Tibial nerve (tissue), 4 donors: ENCODE measurements around the gene MYOM3.

Experiments used
- EP300 ChIP-seq, 2 donors: sonication (generic); formaldehyde crosslinking; IDR thresholded peaks; one replicate each; pipeline ENCODE4 v1.6.1; 2017; ENCODE audit warnings: antibody characterized with exemption in 2 of 2, mild to moderate bottlenecking in 1 of 2
- POLR2A ChIP-seq, 2 donors: fragments of 450-650 bp; IDR thresholded peaks; one replicate each; pipeline ENCODE4 v1.6.1; 2017; ENCODE audit warnings: antibody characterized with exemption in 2 of 2, mild to moderate bottlenecking in 2 of 2, moderate library complexity in 2 of 2
- TF ChIP-seq, protein P1 (sequence below), 5 experiments: fragments of 200-600 bp in 3 of 5; fragments of 450-650 bp in 2 of 5; sonication (generic) in 3 of 5; IDR thresholded peaks; one replicate each; pipeline ENCODE4 v1.5.1; 2016 to 2019; ENCODE audit warnings: antibody characterized with exemption in 5 of 5, mild to moderate bottlenecking in 3 of 5, moderate library complexity in 2 of 5

DNA sequence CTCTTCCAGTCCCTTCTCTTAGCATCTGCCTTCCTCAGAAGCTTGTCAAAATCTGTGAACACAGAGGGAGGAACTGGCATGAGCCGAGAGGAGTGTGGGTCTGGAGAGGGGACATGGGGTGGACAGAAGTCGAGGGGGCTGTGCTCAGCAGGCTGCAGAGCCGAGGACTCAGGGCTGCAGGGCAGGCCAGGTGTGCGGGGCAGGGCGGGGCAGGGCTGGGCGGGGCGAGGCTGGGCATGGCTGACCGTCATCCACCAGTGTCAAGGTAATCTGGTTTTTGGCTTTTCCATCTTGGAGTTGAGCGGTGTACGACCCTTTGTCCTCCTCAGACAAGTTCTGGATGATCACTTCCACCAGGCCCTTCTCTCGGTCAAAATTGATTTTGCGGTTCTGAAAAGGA is 44.0 kb downstream of the MYOM3 start:
- TF ChIP-seq, protein P1, sequence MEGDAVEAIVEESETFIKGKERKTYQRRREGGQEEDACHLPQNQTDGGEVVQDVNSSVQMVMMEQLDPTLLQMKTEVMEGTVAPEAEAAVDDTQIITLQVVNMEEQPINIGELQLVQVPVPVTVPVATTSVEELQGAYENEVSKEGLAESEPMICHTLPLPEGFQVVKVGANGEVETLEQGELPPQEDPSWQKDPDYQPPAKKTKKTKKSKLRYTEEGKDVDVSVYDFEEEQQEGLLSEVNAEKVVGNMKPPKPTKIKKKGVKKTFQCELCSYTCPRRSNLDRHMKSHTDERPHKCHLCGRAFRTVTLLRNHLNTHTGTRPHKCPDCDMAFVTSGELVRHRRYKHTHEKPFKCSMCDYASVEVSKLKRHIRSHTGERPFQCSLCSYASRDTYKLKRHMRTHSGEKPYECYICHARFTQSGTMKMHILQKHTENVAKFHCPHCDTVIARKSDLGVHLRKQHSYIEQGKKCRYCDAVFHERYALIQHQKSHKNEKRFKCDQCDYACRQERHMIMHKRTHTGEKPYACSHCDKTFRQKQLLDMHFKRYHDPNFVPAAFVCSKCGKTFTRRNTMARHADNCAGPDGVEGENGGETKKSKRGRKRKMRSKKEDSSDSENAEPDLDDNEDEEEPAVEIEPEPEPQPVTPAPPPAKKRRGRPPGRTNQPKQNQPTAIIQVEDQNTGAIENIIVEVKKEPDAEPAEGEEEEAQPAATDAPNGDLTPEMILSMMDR (IDR thresholded peaks at IDR 0.05): no peak
- TF ChIP-seq POLR2A (IDR thresholded peaks at IDR 0.05) (no peak), EP300 (IDR thresholded peaks at IDR 0.05) (no peak)
